GM21528 (cell line): ENCODE measurements around the gene DPP7.
"Not testable (repeated sequence)": the region's sequence is repeated elsewhere in the genome, so short reads cannot be mapped to it uniquely, and the experiment has no call there.

Source experiments
- ATAC-seq: cut with Tn5 transposase; IDR thresholded peaks from one replicate; pipeline ENCODE4 v1.9.1; 2021; ENCODE audit warnings: mild to moderate bottlenecking, moderate library complexity; ENCODE audit not compliant: unreplicated experiment, low FRiP score

Gene DPP7

DNA sequence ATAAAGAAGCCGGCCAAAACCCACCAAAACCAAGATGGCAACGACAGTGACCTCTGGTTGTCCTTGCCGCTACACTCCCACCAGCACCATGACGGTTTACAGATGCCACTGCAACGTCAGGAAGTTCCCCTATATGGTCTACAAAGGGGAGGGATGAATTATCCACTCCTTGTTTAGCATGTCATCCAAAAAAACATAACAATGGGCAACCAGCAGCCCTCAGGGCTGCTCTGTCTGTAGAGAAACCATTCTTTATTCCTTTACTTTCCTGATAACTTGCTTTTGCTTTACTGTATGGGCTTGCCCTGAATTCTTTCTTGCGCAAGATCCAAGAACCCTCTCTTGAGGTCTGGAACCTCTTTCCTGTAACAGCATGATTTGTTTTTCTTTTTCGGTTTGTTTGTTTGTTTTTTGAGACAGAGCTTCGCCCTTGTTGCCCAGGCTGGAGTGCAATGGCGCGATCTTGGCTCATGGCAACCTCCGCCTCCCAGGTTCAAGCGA, 39.2 kb downstream of the DPP7 start:
- ATAC-seq: no peak

DNA sequence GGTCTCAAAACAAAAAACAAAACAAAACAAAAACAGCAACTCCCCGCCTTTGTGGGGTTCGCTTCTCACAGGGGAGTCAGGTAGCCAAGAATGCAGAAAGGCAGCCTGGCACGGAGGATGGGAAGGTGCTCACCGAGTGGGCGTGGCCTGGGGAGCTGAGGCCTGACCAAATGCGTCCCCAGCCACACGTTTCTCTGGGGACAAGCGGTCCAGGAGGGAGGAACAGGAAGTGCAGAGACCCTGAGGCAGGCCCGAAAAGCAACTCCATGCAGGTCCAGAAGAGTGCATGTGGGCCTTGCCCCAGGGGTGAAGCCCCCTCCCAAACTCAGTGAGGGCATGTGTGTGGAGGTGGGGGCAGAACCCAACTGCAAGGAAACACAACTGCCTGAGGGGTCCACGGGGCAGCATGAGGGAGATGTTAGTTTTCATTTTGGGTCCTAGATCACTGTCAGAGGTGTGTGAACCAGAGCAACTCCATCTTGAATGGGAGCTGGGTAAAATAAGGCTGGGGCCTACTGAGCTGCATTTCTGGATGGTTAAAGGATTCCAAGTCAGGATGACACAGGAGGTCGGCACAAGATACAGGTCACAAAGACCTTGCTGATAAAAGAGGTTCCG, 39.8 kb downstream of the DPP7 start:
- no peak for ATAC-seq

DNA sequence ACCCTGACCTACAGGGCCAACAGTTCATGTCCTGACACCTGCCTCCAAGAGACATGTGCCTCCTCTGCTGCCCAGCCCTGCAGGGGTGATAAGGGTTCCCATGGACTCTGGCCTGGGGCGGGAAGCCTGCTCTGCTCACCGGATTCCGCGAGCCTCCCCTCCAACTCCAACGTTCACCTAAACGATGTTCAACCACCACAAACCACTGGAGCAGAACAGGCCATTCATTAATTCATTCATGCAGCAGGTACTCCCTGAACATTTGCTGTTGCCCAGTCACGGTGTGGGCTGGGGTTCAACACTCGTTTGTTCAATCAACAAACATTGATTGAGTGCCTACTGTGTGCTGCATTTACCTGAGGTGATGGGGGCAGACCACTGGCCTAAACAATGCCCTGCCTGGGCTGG, 40.5 kb downstream of the DPP7 start:
- no peak for ATAC-seq

DNA sequence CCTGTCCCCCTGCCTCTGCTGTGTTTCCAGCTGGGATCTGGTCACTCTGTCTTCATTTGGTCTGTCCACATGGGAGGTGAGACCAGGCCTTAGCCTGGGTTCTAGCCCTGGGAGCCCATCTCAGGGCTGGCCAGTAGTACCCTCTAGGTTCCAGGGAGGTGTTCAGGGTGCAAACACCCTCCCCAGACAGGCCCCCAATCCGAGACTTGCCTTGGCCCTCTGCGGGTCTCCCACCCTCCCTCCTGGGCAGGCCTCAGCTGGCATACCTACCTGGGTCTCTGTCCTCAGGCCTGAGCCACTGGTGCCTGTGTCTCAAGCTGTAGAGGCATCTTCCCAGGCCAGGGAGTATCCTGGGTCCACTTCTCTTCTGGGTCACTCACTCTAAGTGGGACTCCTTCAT, 43.3 kb downstream of the DPP7 start:
- ATAC-seq: no peak

DNA sequence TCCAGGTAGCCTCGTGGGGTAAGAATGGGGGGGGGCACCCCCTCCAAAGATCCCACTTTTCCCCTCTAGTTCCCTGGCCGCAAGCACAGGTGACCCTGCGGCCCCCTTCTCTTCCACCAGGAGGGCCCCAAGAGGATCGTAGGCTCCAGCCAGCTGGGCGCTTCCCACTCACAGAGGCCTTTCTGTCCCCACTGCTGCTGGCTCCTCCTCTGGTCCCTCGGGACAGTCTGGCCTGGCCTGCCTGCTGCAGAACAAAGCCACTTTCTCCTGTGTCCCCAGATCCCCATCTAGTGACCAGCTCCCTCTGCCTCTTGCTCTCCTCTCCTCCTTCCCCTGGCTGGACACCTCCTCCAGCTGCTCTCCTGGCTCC, 43.6 kb downstream of the DPP7 start:
- no peak for ATAC-seq

DNA sequence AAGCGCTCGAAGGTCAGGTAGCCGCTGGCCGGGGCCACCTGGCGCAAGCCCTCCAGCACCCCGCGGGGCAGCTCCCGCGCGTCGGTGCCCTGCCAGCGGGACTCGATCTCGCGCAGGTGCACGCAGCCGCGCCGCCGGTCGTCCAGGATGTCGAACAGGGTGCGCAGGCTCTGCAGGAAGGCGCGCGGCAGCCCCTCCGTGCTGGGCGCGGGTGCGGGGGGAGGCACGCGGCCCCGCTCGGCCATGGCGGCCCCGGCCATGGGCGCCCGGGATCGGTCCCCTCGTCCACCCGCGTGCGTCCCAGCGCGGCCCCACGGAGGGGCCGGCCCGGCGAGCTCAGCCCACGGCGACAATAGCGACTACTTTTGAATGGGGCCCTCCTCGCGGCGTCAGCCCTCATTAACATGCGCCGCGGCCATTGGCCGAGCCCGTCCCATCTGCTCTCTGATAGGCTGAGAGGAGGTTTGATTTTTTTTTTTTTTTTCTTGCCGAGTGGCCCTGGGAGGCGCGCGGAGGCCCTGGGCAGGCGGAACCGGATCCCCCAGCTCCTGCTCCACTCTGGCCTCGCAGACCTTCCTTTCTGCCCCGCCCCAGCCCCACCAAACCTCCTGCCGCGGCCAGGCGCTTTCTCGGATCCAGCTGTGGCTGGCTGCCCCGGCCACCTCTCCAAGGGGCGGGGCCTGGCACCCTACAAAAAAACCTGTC, 44.2 kb downstream of the DPP7 start, which contains the start of gene SAPCD2:
Gene SAPCD2 (minus strand): TSS at position 357 of the 705 bp plus-strand sequence. CDS start 97 bp downstream, at position 260.
- ATAC-seq: peak; percentile 64

DNA sequence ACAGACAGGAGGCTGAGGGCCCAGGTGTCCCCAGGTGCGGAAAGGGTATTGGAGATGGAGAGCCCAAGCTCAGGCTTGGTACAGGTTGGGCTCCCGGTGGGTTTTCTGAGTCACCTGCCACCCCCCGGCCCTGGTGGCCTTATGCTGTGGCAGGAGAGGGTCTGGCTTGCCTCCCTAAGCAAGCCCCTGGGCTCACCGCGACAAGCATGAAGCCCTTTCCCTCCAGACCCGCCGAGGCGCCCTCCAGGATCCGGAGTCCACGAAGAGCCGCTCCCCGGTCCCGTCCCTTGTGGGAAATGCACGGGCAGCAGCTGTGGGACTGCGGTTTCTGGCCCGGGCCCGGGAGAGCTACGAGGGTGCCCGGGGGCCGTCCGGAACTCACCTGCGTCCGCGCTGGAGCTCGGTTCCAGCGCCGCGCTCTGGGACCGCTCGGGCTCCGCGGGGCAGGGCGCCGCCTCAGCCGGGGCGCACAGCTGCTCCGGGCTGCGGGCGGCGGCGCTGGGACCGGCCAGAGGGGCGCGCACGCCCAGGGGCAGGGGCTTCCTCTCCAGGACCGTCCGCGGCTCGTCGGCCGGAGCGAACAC, 44.9 kb downstream of the DPP7 start:
- no peak for ATAC-seq

DNA sequence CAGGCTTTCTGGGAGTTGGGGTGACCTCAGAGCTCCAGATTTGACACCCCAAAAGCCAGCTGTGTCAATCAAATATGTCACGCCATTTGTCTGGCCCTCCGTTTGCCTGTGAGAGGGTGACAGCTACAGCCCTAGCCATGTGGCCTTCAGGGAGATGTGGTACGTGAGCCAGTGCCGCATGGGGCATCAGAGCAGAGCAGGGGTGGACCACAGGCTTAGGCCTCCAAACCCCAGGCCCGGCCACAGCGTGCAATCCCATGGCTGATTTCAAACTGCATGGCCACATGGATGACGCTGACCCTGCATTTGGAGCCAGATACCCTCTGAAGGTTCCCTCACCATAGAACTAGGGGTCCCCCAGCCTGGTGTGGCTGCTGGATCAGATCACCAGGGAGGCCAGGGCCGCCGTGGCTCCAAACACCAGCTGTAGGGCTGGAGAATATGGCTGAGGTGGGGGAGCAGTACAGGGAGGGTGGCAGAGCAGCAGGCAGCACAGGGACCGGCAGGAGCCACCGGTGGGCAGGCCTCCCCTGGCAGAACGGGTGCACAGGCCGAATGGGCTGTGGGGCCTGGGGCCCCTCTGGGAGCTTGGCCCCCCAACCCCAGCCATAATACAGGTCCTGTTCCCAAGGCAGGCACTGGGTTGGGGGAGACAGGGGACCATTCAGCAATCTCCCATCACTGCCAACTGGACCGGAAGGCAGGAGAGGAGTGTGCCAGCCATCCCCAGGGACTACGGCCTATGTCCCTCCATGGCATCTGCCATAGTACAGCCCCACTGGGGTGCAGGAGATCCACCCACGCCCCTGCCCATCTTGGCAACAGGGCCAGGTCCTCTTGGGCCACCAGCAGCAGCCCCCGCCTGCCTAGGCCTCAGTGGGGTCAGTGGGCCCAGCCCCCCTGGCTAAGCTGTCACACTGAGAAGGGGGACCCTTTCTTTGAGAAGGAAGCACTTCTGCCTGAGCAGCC, 45.7 kb downstream of the DPP7 start:
- no peak for ATAC-seq

DNA sequence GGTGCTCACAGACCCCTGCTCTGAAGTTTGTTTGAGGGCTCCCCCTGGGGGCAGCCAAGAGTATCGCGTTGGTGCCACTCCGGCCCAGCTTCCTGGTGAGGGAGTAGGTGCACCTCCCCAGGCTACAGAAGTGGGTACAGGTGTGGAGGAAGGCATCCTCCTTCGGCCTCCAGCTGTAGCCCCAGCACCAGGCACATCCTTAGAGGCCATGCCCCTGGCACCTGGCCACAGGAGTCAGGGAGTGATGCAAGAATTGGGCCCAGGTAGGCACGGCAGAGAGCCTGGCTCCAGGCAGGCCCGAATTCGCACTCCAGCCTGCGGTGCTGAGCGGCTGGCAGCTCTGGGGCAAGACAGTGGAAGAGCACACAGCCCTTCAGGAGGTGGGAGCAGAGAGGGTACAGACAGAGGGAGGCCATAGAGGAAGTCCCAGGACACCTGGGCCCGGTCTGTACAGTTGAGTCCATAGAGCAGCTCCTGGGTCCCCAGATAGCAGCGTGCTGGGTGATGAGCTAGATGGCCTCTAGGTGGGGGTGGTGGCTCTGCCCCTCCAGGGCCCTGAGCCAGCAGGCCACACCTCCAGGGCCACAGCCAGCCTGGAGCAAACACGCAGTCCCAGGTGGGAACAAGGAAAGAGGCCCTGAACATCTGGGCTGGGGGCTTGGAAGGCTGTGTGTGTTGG, 46.5 kb downstream of the DPP7 start:
- ATAC-seq: peak; percentile 42

DNA sequence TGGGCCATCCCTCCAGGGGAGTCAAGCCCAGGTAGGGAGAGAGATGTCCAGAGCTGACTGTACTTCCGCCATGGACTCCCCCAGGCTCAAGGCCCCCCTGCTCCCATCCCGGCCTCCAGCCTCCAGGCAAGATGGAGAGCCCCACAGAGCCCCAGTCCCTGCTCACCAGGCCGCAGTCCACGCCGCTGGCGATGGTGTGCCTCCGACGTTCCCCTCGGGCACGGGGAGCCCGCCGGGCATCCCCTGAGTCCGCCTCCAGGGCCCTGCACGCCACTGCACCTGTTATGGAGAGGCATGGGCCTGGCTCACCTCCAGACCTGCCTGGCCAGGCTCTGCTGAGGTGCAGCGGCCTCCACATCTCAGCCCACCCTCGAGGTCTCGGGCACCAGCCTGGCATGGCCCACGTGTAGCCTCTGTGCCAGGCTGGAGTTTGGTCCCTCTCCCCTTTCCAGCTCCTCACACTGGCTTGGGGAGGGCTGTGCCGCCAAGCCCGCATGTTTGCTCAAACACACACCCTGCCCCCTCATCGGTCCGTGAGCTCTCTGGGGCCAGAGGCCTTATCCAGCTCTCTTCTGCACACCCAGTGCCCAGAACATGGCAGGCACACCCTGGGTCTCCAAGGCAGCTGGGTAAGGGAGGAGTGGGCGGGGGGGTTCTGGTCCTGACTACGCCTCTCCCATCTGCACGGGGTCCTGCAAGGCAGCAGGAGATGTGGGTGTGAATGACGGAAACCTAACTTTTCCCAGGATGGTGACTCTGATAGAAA, 48.3 kb downstream of the DPP7 start:
- no peak for ATAC-seq

DNA sequence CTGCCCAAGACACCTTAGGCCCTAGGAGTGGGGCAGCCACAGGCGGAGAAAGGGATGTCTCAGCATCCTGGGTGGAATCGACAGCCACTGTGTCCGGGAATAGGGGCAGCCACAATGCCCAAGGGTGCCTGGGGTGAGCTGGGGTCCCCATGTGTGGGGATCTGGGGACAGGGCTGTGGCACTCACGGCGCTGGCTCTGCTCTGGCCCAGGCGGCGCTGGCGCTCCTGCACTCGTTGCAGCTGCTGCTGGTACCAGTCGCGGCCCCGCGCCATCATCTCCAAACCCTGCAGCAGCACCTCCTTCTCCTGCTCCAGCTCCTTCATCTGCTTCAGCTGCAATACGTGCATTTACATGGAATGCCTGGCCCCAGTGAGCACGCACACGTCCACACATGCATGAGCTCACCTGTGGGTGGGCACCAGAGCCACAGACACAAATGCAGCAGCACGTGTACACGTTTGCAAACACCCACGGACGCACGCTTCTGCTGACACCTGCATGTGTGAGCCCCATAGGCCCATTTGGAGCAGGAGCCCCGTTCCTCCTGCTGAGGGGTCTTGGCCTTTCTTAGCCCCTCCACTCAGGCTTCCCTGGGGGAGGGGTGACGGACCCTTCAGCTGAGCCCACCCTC, 49.1 kb downstream of the DPP7 start:
- ATAC-seq: no peak

DNA sequence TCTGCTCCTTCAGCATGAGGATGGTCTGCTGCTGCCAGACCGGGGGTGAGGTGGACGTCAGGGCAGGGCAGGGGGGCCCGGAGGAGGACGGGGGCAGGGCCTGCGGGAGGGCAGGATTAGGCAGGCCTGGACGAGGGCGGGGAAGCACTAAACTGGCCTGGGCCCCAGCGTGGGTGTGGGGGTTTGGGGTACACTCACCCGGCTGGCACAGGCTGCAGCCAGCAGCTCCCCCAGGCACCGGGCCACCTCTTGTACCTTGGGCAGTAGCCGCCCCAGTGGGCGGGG, 49.7 kb downstream of the DPP7 start:
- no peak for ATAC-seq

DNA sequence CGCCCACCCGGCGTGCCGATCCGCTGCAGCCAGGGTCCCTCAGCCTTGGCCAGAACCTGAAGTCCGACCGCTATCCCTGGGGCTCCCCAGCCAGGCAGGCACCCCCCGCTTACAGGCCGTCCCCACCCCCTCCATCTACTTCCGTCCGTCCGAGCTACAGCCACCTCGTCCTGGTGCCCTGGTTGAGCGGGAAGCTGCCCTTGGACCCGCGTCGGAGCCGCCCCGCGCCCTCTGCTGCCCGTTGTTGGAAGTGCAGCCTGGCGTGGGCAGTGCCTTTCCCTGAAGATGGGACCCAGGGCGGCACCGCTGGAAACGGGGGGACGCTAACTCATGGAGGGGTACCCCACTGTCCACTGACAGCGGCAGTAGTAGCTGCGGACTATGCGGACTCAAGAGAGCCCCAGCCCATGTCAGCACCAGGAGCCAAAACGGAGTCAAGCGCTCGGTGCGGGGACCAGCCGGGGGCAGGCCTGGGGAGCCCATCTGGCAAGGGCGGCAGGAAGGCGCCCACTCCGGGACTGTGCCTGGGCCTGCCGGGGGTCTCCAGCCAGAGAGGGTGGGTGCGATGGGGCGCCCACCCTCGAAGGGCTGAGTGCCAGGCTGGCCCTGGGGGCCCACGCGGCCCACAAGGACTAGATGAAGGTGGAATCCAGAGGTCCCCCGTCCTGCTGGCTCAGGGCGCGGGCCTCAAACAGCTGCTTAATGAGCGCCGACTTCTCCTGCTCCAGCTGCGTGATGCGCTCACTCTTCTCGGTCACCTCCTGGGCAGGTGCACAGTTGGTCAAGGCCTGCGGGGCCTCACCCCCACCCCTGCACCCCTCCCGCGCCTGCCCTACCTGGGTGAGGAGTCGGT, 50.3 kb downstream of the DPP7 start:
- no peak for ATAC-seq

DNA sequence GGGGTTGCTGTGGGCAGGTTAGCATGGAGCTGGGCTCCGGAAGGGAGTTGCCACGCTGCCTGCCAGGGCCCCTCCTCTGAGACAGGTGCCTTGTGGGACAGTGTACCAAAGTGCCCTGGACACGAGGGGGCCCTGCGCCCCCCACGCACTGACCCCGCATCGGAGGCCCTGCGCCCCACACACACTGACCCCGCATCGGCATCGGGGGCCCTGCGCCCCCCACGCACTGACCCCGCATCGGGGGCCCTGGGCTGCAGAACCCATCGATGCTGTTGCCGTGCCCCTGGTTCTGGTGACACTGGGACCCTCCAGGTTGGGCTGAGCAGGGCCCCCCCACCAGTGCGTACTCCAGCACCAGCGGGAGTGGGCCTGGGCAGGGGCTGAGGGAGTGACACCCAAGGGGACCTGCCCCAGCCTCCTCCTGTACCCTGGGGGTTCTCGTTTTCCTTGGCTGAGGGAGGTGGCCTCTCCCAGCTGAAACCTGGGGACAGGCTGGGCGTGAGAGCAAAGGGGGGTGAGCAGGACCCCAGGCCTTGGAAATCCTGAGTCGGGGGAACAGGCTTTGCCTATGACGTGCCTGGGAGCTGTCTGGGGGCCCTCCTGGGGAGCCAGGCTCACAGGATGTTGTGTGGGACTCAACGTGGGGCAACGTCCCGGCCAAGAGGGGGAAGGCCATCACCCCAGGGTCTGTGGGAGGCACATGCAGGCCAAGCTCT, 51.1 kb downstream of the DPP7 start:
- no peak for ATAC-seq

DNA sequence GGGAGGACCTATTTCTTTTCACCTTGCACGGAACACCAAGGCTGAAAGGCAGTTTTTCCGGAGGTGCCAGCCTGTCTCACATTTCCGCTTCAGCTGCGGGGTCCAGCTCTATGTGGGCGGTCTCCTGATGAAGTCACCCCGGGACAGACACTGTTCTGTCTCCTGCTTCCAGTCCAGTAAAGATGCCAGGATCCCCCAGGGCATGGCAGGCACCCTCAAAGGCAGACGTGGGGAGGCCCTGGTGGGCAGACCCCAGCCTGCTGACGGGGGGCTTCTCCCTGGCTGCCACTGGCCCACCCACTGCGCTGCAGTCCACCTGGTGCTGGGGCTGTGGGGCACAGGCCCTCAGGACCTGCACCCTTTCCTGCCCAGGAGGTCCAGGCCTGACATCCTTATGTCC, 51.7 kb downstream of the DPP7 start:
- ATAC-seq: not testable (repeated sequence)

DNA sequence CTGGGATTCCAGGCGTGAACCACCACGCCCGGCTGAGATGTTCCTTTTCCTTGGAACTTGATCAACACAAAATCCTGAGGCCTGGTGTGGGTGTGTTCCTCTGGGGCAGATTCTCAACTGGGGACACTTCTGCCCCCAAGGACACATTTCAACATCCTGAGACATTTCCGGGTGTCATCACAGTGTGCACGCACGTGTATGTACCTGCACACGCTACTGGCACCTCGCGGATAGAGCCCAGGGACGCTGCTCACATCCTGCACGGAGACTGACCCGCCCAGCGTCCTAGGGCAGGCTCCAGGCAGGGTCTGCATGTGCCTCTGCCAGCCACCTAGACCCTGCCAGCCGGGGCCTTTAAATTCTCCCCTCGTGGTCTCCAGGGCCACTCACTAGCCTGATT, 52.1 kb downstream of the DPP7 start:
- no peak for ATAC-seq
